ACC112 (cell line): ENCODE measurements around the gene CHN1.

Experiments used
- H2AFZ ChIP-seq: fragments of 200-600 bp; sonication (generic); one replicate; pipeline ENCODE4 v1.6.0; 2017; ENCODE audit warnings: antibody characterized with exemption, low read length; ENCODE audit not compliant: unreplicated experiment
- H3K27ac ChIP-seq: fragments of 200-600 bp; sonication (generic); 2 replicates; pipeline ENCODE4 v1.5.1; 2014; ENCODE audit warnings: low read depth, mild to moderate bottlenecking, antibody characterized with exemption, low read length, moderate library complexity
- H3K27me3 ChIP-seq: fragments of 200-600 bp; sonication (generic); 2 replicates; pipeline ENCODE4 v1.6.1; 2014; ENCODE audit warnings: mild to moderate bottlenecking, antibody characterized with exemption, low read length, moderate library complexity, mixed read lengths; ENCODE audit not compliant: insufficient read depth
- H3K36me3 ChIP-seq: fragments of 200-600 bp; sonication (generic); 2 replicates; pipeline ENCODE4 v1.6.1; 2016; ENCODE audit warnings: mild to moderate bottlenecking, antibody characterized with exemption, low read length, moderate library complexity, mixed read lengths; ENCODE audit not compliant: insufficient read depth
- H3K4me1 ChIP-seq: fragments of 200-600 bp; sonication (generic); one replicate; pipeline ENCODE4 v1.6.1; 2016; ENCODE audit warnings: low read length, mixed read lengths; ENCODE audit not compliant: insufficient read depth, unreplicated experiment, control insufficient read depth
- H3K4me3 ChIP-seq: fragments of 200-600 bp; sonication (generic); 2 replicates; pipeline ENCODE4 v1.5.1; 2014; ENCODE audit warnings: mild to moderate bottlenecking, low read depth, low read length
- H3K79me2 ChIP-seq: fragments of 200-600 bp; sonication (generic); one replicate; pipeline ENCODE4 v1.6.0; 2016; ENCODE audit warnings: low read length; ENCODE audit not compliant: control insufficient read depth, unreplicated experiment, insufficient read depth

CHN1 gene

GRCh38 chr2:175011505-175011904 is 6.3 kb upstream of the CHN1 start:
- H3K79me2 ChIP-seq: no peaks in the 10 kb centered on the region

GRCh38 chr2:175010848-175011254 is 5.7 kb upstream of the CHN1 start:
- Histone ChIP-seq H3K27ac (no peak overlapping the region), H3K36me3 (no peaks in the 10 kb centered on the region), H3K27me3 (peaks cover 29% of the 10 kb centered on the region), H2AFZ (no peak overlapping the region), H3K4me1 (no peaks in the 10 kb centered on the region), H3K4me3 (no peak overlapping the region), H3K79me2 (no peaks in the 10 kb centered on the region)

More at GRCh38 chr2:175011505-175011904, 6.3 kb upstream of the CHN1 start:
- no peaks in the 10 kb centered on the region for H3K36me3 ChIP-seq
- H3K27me3 ChIP-seq: peaks cover 23% of the 10 kb centered on the region
- H3K4me3 ChIP-seq: no peak overlapping the region
- H3K4me1 ChIP-seq: no peaks in the 10 kb centered on the region
- no peak overlapping the region for H3K27ac ChIP-seq
- no peak overlapping the region for H2AFZ ChIP-seq

GRCh38 chr2:175009917-175010621 is 4.9 kb upstream of the CHN1 start:
- H3K79me2 ChIP-seq: no peaks in the 10 kb centered on the region
- H3K4me3 ChIP-seq: no peak overlapping the region
- H3K36me3 ChIP-seq: no peaks in the 10 kb centered on the region
- no peak overlapping the region for H3K27ac ChIP-seq
- H2AFZ ChIP-seq: no peak overlapping the region
- peaks cover 35% of the 10 kb centered on the region for H3K27me3 ChIP-seq
- H3K4me1 ChIP-seq: no peaks in the 10 kb centered on the region

GRCh38 chr2:175008801-175009495 is 3.8 kb upstream of the CHN1 start:
- Histone ChIP-seq H2AFZ (no peak overlapping the region), H3K27ac (no peak overlapping the region), H3K36me3 (no peaks in the 10 kb centered on the region), H3K4me1 (no peaks in the 10 kb centered on the region), H3K79me2 (no peaks in the 10 kb centered on the region), H3K4me3 (no peak overlapping the region), H3K27me3 (peaks cover 37% of the 10 kb centered on the region)

GRCh38 chr2:175008009-175008408 is 2.8 kb upstream of the CHN1 start:
- H3K36me3 ChIP-seq: no peaks in the 10 kb centered on the region
- no peaks in the 10 kb centered on the region for H3K79me2 ChIP-seq
- H3K4me1 ChIP-seq: no peaks in the 10 kb centered on the region
- peaks cover 44% of the 10 kb centered on the region for H3K27me3 ChIP-seq
- no peak overlapping the region for H3K27ac ChIP-seq
- no peak overlapping the region for H3K4me3 ChIP-seq
- H2AFZ ChIP-seq: no peak overlapping the region

- Histone ChIP-seq H3K4me1 (no peaks in the 10 kb centered on the region), H2AFZ (no peak overlapping the region), H3K79me2 (no peaks in the 10 kb centered on the region), H3K27me3 (peaks cover 46% of the 10 kb centered on the region), H3K36me3 (no peaks in the 10 kb centered on the region), H3K4me3 (no peak overlapping the region), H3K27ac (no peak overlapping the region)
Measured at GRCh38 chr2:175007510-175007909, 2.3 kb upstream of the CHN1 start.

- H3K27me3 ChIP-seq: peaks cover 46% of the 10 kb centered on the region
- no peaks in the 10 kb centered on the region for H3K36me3 ChIP-seq
- H3K27ac ChIP-seq: no peak overlapping the region
- H2AFZ ChIP-seq: no peak overlapping the region
- no peaks in the 10 kb centered on the region for H3K79me2 ChIP-seq
- H3K4me1 ChIP-seq: no peaks in the 10 kb centered on the region
- H3K4me3 ChIP-seq: no peak overlapping the region
Measured at GRCh38 chr2:175006281-175006680, 1.1 kb upstream of the CHN1 start.

GRCh38 chr2:175005733-175006264 is 618 bp upstream of the CHN1 start:
- H3K4me1 ChIP-seq: no peaks in the 10 kb centered on the region
- no peaks in the 10 kb centered on the region for H3K79me2 ChIP-seq
- H3K36me3 ChIP-seq: no peaks in the 10 kb centered on the region
- H3K4me3 ChIP-seq: peak overlapping the region; percentile 90
- peak overlapping the region; percentile 84 for H2AFZ ChIP-seq
- H3K27ac ChIP-seq: no peak overlapping the region
- H3K27me3 ChIP-seq: peaks cover 46% of the 10 kb centered on the region

GRCh38 chr2:175004730-175004979 is 526 bp downstream of the CHN1 start:
- no peaks in the 10 kb centered on the region for H3K79me2 ChIP-seq
- no peaks in the 10 kb centered on the region for H3K4me1 ChIP-seq
- H3K36me3 ChIP-seq: no peaks in the 10 kb centered on the region
- no peak overlapping the region for H3K27ac ChIP-seq
- peaks cover 46% of the 10 kb centered on the region for H3K27me3 ChIP-seq
- H2AFZ ChIP-seq: peak overlapping the region; percentile 84
- peak overlapping the region; percentile 90 for H3K4me3 ChIP-seq

- no peaks in the 10 kb centered on the region for H3K79me2 ChIP-seq
- peak overlapping the region; percentile 90 for H3K4me3 ChIP-seq
- H3K27ac ChIP-seq: no peak overlapping the region
- no peaks in the 10 kb centered on the region for H3K4me1 ChIP-seq
- H3K27me3 ChIP-seq: peaks cover 46% of the 10 kb centered on the region
- no peaks in the 10 kb centered on the region for H3K36me3 ChIP-seq
- H2AFZ ChIP-seq: no peak overlapping the region
Measured at GRCh38 chr2:175003875-175004729, 1.1 kb downstream of the CHN1 start.
